HG03103 (cell line): ENCODE results near the gene RABGGTA.

Experiments
- ATAC-seq: cut with Tn5 transposase; IDR thresholded peaks from one replicate; pipeline ENCODE4 v1.9.1; 2021; ENCODE audit warnings: low read depth; ENCODE audit not compliant: unreplicated experiment

Gene RABGGTA

DNA sequence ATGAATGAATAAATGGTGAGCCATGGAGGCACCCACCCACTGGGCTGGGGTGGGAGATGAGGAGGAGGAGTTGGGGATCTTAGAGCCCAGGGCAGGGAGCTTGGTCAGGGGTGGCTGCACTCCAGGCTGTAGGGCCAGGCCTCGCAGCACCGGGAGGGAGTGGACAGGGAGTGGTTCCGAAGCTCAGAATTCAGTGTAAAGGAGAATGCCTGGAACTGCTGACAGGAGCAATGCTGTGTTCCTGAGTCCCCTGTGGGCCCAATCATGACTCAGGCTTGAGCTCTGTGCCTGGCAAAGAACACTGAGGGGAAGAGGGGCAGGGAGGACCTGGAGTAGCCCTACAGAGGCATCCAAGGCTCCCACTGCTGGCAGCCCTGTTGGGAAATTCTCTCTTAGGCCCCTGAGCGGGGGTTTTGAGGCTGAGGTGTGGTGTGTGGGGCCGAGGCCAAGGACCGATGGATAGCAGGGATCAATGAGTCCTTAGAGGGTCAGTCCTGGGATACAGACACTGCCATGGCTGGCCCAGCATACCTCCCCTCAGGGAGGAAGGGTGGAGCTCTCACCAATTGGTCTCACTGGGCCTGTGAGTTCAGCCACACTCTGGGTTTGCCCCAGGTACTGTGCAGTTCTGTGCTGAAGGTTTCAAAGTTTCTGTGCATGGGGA, 9.5 kb upstream of the RABGGTA start:
- no peak for ATAC-seq

DNA sequence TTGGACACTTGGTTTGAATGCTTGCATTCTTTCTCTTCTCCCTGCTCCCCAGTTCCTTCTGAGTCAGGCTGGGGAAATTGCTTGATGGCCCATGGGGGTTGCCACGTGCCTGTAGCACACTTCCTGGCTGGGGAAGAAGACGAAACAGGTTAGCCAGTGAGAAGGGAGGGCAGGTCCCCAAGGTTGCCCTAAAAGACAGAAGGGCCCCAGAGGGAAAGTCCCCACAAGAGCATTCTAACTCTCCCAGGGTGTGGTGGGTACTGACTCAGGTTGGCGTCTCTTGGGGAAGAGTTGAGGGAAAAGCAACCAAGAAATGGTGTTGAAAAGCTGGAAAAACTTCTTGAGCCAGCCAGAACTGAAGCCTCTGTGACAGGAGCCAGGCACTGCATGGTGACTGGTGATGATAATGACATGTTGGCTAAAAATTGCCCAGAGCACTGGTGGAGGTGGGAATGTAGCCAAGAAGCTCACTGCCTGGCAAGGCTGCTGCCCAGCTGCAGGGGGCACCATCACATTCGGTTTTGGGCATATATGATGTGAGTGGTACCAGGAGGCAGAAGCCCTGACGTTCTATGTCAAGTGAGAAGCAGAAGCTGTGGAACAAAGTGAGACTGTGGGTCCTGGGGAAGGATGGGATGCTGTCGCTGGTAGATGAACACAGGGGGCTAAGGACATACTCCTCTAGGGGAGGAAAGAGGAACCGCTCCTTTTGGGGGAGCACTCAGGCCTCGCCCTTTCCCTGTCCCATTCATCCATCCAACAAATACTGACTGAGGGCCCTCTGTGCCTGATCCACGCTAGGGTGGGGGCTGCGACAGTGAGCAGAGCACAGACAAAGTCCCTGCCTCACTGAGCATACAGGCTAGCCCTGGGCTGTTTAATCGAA, 8.1 kb upstream of the RABGGTA start:
- ATAC-seq, result no peak

DNA sequence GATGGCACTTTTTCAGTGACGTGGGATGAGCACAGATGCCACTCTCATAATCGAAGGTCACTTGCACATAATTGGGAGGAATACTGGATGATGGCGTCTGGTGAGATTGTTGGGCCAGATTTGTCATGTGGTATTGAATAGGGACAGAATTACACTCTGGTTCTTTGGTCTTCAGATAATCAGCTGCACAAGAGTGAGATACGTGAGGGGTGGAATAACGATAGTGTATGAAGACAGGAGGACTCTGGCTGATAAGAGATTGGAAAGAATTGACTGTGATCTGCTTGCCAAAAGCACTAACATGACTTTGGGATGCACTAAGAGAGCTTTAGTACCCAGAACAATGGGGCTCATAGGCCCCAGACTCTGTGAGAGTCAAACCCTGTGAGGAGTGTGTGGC, 7.0 kb upstream of the RABGGTA start:
- no peak for ATAC-seq

DNA sequence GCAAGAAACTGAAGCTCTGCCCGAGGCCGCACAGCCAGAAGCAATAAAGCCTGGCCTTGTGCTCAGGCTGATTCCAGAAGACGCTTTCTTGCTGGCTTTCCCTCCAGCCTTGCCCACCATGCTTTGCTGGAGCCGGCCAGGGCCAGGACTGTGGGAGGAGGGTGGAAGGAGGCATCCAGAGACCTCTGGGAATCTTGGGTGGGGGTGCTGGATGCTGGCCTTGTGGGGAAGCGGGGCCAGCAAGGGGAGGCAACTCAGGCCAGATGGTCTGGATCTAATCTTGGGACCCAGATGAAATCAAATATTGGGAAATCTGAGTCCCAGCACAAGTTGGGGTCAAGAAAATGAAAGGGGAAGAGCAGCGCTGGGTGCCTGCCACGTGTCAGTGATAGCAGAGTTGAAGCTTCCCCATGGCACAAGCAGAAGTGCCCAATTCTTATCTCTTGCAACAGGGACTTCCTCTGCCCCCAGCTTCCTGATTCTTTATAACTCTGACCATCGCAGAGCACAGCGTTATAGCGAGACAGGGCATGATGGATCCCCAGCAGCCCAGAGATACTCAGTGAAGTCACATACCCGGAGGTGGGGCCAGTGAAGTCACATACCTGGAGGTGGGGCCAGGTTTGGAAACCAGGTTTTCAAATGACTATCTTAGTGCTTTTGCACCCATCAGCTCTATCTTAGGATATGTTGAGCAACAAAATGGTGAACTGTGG, 6.4 kb upstream of the RABGGTA start:
- ATAC-seq, result no peak

DNA sequence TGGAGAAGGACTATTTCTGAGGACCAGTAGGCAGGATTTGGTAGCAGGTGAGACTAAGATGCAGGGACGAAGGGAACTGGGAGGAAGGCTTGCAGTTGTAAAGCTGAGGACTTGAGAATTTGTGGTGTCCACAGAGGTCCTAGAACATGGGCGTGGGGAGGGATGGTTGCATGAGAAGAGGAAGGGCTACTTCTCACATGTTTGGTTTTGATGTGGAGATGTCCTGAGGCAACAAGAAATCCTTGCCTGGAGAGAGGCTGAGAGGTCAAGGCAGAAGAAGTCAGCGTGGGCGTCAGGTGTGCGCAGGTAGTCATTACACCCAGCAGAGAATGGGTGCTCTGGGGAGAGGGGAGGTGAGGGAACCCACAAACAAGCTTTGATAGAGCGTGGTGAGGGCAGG, 5.7 kb upstream of the RABGGTA start:
- no peak for ATAC-seq

DNA sequence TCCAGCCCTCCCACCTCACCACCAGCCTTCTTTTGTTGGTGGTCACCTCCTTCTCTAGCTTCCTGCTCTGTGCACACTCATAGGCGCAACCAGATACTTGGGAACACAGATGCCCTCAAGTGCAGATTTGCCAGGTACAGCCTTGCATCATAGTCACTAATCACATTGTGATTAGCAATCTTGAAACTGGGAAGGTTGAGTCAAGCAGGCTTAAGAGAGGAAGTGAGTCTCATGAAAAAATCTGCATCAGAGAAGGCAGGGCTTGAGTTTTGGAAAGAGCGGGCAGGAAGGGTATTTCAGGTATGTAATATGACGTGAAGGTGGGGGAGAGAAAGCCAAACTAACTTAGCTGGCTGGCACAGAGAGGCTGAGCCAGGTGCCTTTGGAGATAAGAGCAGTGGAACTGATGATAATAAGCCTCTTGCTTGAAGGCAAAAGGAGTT, 2.7 kb upstream of the RABGGTA start:
- peak; percentile 37 for ATAC-seq

DNA sequence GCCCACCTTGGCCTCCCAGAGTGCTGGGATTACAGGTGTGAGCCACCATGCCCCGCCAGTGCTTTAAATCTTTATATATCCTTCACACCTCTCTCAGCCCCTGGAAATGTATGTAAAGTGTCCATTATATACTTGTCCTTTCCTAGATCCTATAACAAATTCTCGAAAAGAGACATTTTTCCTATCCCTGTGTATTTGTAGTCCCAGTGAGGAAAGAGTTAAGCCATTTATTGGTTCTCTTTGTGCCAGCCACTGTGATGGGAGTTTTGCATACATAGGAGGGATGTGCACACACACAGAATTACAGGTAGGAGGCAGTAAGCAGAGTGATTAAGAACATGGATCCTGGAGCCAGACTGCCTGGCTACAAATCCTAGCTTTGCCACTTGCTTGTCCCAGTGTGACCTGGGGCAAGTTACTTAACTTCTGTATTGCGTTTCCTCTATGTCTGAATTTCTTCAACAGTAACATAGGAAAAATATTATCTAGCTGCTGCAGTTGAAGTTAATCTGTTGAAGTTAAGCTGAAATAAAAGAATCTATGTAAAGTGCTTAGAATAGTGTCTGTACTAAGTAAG, 2.1 kb upstream of the RABGGTA start:
- ATAC-seq, result no peak

DNA sequence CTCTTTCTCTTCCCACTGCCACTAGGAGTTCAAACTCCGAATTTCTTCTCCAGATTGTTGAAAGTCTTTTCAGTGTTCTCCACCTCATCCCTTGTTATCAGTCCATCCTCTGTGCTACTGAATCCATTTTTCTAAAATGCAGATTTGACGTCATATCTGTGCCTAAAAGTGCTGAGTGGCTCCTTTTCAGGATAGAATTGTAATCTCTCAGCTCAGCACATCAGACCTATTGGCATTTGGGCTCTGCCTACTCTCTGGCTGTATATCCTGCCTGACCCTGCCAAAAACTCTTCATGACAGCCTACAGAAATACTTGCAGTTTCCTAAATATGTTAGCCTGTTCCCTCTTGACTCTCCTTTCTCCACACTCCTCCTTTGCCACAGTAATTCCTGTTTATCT, 1.1 kb upstream of the RABGGTA start:
- ATAC-seq, result no peak

DNA sequence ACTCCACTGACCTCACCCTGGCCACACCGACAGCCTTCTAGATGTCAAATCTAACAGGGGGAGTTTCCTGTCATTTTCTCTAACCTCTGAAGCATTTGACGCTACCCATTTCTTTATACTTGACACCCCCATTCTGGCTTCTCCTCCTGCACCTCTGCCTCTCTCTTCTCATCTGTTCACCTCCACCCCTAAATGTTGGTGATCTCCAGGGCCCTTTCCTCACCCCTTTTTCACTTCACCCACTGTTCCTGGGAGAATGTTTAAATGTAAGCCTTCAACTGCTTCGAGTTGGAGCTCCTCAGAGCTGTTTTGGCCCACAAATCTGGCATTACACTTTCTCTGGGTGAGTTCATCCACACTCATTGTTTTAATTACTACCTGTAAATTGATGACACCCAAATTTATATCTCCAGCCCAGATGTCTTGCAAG, 452 bp upstream of the RABGGTA start:
- no peak for ATAC-seq

DNA sequence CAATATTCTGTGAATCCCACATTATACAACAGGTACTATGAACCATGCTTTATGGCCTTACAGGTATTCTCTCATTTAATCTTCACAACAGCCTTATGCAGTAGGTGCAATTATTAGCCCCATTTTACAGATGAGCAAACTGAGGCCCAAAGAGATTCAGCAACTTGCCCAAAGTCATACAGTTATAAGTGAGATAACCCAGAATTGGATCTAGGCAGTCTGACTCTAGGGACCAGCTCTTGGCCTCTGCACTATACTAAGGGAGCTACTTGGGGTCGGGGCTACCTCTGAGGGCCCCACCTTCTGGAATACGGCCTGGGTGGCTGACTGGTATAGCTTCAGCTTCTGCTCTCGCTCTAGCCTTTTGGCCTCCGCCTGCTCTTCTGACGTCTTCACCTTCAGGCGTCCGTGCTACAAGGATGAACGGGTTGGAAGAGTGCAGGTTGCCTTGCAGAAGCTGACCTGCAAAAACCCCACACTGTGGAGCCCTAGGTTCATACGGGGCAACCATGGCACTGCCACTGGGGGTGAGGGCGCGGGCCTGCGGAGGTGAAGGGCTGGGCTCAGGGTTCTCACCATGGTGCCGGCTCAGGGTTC, 762 bp downstream of the RABGGTA start:
- ATAC-seq, result no peak

DNA sequence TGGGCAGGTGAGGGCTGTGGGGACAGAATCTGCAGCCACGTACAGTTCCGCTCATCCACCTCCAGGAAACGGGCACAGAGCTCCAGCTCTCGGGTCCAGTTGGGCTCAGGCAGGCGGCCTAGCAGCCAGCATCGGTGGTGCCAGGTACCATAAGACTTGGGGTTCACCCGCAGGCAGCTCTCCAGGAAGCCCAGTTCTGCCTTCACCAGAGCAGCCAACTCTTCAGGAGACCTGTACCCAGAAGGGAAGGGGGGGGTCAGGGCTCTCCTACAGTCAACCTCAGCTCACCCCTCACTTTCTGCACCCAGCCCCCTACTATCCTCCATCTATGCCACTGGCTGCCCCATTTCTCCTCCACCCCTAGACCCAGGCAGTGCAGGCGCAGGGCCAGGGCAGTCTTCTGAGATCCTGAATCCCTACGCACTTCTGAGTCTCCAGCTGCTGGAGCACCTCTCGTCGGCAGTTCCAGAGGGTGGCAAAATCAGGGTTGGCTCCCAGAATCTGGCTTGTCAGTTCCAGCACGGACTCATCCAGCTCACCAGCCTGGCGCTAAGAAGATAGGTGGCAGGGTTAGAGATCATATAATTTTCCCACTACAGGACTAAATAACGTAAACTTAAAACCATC, 1.4 kb downstream of the RABGGTA start:
- ATAC-seq, result no peak

DNA sequence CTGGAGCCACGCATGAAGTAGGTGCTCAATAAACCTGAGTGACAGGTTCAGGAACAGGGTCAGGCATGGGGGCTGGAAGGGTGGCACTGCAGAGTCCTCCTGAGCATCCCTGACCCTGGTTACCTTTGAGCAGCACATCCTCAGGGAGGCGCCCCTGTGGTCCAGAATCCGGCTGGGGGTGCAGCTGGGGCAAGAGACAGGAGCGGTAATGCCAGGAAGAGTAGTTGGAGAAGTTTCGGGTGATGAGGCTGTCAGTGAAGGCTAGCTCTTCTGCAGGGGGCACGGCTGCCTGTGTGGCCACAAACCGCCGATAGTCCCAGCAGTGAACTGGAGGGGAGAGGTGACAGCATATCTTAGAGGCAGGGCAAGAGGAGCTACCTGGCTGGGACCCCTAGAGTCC, 2.0 kb downstream of the RABGGTA start:
- ATAC-seq, result no peak

DNA sequence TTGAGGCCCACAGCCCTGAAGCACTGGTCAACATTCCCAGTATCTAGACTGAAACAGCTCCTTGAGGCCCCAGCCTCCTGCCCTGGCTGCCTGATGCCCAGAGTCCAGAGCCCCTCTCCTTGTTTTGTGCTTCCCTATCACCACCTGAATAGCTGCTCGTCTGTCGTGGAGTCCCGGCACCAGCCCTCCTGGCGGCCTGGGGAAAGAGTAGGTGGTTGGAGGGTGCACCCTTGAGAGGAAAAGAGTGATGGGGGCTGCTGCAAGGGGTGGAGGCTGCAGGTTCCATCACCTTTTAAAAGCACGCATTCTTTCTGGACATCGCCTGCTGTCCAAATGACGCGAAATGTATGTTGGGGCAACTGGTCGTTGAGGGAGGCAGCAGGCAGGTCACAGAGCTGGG, 3.2 kb downstream of the RABGGTA start:
- ATAC-seq, result no peak

DNA sequence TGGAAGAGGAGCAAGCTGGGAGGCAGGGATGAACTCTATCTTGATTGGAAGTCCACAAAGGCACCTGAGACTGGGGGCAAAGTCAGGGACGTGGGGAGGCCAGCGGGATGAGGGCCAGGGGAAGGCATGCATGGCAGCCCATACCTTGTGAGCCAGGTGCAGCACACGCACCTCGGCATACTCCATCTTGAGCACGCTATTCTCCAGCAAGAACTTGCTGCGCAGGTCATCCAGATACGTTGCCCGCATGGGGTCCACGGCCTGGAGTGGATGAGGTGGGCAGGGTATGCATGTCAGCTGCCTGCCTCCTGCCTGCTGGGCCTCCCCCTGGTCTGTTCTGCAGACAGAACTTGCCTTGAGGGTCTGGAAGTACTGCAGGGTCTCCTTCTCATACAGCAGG, 3.9 kb downstream of the RABGGTA start:
- no peak for ATAC-seq

DNA sequence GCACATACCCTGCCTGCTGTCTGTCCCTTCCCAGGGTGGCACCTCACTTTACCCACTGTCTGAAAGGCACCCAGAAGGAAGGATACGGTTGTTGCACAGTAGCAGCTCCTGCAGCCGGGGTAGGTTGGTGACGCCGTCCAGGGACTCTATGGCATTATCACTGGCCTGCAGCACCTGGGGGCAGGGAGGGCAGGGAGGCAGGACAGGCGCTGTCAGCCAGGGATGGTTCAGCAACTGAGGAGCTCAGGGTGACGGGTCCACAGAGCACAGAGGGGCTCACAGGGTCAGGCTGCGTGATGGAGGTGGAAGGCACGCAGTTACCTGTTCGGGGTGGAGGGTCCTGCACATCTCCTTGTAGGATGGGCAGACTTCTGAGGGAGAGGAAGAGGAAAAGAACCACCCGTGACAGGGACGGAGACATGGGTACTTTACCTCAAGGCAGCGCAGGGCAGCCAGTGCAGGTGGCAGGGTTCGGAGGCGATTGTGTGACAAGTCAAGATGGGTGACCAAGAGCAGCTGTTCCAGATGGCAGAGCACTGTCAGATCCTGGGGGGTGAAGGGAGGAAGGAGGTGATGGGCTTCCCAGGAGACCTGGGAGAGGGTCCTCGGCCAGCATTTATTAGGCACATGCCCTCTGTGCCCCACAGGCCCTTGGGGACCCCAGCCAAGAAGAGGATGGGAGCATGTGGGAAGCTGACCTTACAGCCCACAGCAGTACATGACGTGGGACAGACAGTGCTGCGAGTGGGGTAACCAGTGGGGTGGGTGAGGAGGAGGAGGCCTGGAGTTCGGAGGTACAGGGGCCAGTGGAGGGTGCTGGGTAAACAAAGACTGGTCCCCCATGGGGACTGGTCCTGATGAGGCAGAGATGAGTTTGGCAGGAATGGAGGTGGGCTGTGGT, 4.8 kb downstream of the RABGGTA start:
- ATAC-seq, result no peak

DNA sequence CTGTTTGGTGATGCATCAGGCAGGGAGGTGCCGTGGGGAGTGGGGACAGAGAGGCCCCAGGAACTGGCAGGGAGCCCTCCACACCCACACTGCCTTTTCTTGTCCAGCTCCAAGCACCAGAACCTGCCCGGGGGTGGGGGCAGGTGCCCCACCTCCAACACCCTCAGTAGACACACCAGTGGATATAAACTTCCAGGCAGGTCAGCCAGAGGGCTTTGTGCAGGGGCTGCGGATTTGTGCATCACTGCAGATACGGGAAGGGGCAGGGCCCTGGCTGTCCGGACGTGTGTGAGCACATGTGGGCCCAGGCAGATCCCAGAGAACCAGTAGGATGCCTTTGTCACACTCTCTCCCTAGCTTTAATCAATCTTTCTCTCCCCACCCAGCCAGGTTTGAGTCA, 7.1 kb downstream of the RABGGTA start:
- no peak for ATAC-seq

DNA sequence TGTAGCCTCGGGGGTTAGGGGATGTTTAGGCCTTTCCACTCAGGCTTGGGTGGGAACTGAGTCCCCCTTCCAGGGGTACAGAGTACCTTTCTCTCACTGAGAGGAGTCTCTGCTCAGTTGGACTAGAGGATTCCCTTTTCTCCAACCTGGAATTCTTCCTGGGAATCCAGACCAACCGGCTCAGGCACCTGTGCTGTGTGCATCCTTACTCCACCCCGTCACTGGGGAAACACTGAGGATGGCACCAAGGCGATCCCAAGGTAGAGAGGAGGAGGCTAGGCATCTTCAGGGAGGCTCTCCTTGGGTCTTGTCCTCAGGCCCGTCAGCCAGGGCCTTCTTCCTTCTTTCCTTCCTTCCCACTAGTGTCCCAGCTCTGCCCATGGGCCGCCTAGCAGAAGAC, 7.5 kb downstream of the RABGGTA start:
- ATAC-seq, result no peak

DNA sequence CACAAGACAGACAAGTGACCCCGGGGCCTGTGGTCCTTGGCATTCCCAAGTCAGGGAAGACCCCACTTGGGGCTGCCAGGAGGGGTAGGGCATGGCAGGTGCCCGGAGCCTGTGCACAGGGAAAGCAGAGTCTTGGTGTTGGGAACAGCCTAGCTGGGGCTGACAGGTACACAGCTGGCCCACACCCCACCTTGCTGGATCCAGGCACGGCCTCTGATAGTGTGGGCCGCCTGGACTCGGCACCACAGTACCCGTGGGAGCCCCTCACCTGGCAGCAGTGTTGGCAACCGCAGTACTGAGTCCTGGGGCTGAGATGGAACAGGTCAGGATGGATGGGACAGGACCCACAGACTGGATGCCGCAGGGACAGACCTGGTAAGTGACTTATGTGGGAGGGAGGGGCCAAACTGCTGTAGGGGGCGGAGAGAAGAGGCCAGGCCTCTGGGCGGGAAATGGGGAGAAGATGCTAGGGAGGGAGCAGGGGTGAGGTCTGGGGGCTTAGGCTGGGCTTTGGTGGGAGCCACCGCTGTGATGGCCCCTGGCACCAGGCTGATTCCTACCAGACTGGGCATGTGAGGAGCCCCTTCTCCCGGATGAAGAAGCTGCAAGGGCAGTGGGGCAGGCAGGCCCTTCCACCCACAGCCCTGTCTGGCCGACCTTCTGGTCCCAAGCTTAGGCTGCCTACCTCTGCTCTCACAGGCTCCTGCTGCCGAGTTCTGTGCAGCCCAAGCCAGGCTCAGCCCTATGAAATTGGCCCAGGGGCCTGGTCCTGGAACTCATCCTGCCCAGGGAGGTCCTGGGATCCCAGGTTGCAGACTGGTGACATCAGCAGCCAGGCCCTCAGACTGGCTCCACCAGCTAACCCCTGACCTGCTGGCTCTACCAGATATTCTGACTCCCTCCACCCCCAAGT, 8.3 kb downstream of the RABGGTA start, which contains the start of gene TGM1:
Gene TGM1, minus strand, starts transcription at position 357 of the 913 bp plus-strand sequence. CDS start 825 bp downstream, outside the sequence.
- no peak for ATAC-seq
